ENCODE results near the gene ASB7.

- TF ChIP-seq ZNF404 (tag by site-specific recombination; IDR thresholded peaks at IDR 0.05) (no peak), ZNF416 (tag by site-specific recombination; IDR thresholded peaks at IDR 0.05) (no peak), ZFP69B (tag by site-specific recombination; IDR thresholded peaks at IDR 0.05) (no peak), ZNF274 (IDR thresholded peaks at IDR 0.05; ENCODE audit: low read length) (no peak), ZNF274 (tag by site-specific recombination; IDR thresholded peaks at IDR 0.05; ENCODE audit: borderline replicate concordance) (no peak), CTCF (tag by site-specific recombination; IDR thresholded peaks at IDR 0.05) (no peak), PBX3 (CRISPR knock-in tag; IDR thresholded peaks at IDR 0.05) (no peak), FEZF1 (tag by site-specific recombination; IDR thresholded peaks at IDR 0.05) (no peak), ZNF350 (tag by site-specific recombination; IDR thresholded peaks at IDR 0.05) (no peak), ZNF626 (tag by site-specific recombination; IDR thresholded peaks at IDR 0.05) (no peak), EGR2 (tag by site-specific recombination; IDR thresholded peaks at IDR 0.05; ENCODE audit: low read depth) (no peak), ZNF138 (tag by site-specific recombination; IDR thresholded peaks at IDR 0.05; ENCODE audit: borderline replicate concordance) (no peak)
These were observed 9.0 kb upstream of the ASB7 start for GRCh38 chr15:100593431-100593830.

Data from HEK293 (cell line).